Fibroblast of the aortic adventitia (primary cell): ENCODE data around the gene SFSWAP. TPM values are rescaled to one million over a fixed set of nuclear protein-coding genes. Genes with fewer than 3 reads are reported as not detected.

Experiments used
- DNase-seq: peaks from one replicate; pipeline ENCODE4 v3.0.0-alpha.2; 2010; ENCODE audit warnings: low read depth
- H3K4me3 ChIP-seq: 2 replicates; pipeline ENCODE4 v1.5.1; 2011; ENCODE audit warnings: low read depth, mild to moderate bottlenecking, control low read depth, low read length, moderate library complexity
- total RNA-seq: library from RNA; depleted of rRNA; stranded (reverse); fragments of >200 nt; gene quantifications from 2 replicates; pipeline ENCODE4 v1.2.3, GENCODE V29; 2012; ENCODE audit warnings: low replicate concordance
- TF ChIP-seq, protein P1 (sequence below): IDR thresholded peaks from 2 replicates; pipeline ENCODE4 v1.5.1; 2011; ENCODE audit warnings: mild to moderate bottlenecking, low read length, control low read depth, inconsistent platforms; ENCODE audit not compliant: insufficient read depth

The SFSWAP gene
- total RNA-seq, 1 donor, result 27.0 TPM

DNA sequence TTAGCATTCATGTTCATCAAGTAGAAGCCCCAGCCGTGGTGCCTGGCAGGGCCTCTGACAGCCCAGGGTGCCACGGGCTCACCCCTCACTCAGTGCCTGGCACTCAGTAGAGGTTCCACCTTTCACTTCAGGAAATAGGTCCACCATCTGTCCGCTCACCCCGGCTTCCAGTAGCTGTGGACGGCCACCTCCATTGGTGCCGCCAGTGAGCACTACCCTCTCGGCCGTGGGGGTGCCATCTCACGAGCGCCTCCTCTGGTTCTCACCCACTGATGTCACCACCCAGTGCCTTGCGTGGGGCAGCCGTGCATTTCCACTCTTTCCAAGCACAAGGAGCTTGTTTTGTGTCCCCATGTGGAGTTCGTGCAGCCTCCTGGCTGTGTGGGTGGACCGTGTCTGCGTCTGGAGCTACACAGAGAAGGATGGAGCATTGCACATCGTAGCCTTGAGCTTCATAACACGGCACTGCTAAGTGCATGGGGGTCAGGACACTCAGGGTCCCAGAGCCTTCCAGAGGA is 76.3 kb downstream of the SFSWAP start:
- TF ChIP-seq, protein P1, sequence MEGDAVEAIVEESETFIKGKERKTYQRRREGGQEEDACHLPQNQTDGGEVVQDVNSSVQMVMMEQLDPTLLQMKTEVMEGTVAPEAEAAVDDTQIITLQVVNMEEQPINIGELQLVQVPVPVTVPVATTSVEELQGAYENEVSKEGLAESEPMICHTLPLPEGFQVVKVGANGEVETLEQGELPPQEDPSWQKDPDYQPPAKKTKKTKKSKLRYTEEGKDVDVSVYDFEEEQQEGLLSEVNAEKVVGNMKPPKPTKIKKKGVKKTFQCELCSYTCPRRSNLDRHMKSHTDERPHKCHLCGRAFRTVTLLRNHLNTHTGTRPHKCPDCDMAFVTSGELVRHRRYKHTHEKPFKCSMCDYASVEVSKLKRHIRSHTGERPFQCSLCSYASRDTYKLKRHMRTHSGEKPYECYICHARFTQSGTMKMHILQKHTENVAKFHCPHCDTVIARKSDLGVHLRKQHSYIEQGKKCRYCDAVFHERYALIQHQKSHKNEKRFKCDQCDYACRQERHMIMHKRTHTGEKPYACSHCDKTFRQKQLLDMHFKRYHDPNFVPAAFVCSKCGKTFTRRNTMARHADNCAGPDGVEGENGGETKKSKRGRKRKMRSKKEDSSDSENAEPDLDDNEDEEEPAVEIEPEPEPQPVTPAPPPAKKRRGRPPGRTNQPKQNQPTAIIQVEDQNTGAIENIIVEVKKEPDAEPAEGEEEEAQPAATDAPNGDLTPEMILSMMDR, result no peak
- no peak overlapping the region for H3K4me3 ChIP-seq
- no peak for DNase-seq

DNA sequence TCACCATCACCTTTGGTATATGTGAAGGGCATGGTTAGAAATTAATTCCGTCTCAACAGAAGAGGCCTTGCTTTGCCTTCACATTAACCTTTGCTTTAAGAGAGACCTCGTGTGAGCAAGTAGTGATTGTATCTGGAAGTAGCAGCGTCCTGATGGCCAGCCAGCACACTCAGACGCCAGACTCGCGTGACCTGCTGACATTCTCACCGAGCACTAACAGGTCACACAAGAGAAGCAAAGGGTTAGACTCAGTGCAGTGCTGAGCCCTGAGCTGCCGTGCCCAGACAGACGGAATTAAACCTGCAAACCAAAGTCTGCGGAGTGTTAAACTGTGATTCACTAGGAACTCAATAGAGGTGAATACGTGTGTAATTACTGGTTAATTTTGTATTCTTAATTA is 77.2 kb downstream of the SFSWAP start:
- no peak overlapping the region for H3K4me3 ChIP-seq
- no peak for DNase-seq
- TF ChIP-seq, protein P1, result no peak

DNA sequence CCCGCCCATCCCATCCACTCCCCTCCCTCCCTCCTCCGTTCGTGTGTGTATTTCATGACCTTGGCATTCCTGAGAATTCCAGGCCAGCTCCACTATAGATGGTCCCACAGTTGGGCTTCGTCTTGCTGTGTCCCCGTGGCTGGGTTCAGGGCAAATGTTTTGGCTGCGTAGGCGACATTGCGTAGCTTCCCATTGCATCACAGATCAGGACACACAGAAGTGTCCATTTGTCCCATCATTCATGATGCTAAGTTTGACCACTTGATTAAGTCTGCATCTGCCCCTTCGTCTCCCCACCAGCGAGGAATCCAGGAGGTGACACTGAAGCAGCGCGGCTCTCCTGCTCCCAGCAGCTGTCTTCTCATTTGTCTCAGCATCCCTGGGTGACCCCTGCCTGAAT is 78.7 kb downstream of the SFSWAP start:
- TF ChIP-seq, protein P1, result no peak
- H3K4me3 ChIP-seq, result no peak overlapping the region
- DNase-seq, result no peak

DNA sequence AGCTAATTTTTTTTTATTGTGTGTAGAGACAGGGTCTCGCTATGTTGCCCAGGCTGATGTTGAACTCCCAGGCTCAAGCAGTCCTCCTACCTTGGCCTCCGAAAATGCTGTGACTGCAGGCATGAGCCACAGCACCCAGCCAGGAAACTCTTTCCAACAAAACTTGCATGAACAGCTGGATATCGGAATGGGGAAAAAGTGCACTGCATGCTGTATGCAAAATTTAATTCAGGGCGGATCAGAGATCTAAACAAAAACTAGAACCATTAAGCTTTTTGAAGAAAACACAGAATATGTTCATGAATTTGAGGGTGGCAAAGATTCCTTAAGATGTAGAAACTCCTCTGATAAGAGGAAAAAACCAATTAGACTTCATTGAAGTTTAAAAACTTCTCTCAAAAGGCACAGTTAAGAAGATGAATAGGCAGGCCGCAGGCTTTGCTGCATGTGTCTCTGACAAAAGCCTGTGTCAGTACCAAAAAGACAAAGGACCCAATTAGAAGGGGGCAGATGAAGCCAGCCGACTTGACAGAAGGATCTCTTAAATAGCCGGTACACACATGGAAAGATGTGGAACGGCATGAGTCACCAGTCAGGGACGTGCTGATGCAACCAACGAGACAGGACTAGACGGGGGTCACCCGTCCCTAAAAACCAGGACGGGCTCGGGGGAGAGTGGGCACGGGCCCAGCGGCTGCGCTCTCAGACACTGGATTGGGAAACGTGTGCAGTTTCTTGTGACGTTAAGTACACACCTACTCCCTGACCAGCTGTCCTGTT is 82.5 kb downstream of the SFSWAP start:
- TF ChIP-seq, protein P1, result no peak
- no peak overlapping the region for H3K4me3 ChIP-seq
- DNase-seq, result no peak

DNA sequence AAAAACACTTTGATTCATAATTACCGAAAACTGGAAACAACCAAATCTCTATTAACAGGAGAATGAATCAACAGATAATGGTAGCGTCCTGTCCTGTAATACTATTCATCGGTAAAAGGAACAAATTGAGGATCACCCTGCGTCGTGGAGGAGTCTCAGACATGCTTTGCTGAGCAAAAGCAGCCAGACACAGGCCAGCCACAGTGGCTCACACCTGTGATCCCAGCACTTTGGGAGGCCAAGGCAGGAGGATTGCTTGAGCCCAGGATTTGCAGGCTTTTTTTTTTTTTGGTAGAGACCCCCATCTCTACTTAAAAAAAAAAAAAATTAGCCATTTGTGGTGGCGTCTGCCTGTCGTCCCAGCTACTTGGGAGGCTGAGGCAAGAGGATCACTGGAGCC is 83.2 kb downstream of the SFSWAP start:
- TF ChIP-seq, protein P1, result no peak
- H3K4me3 ChIP-seq, result no peak overlapping the region
- no peak for DNase-seq

DNA sequence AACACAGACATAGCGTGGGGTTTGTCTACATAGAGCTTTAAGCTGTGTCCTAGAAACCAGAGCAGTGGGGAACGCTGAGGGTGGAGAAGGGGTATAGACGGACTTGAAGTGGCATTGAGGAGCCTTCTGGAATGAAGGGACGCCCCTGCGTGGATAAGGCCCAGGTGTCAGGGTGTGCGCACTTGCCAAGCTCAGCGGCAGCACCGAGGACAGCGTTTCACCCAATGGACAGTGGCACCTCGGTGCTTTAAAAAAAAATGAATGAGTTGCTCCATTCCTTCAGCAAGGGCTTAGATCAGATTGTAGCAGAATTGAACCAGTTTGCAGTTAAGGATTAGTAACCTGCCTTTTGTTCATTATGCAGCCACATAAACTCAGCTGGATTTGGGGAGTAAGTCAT is 83.7 kb downstream of the SFSWAP start:
- no peak for DNase-seq
- no peak overlapping the region for H3K4me3 ChIP-seq
- TF ChIP-seq, protein P1, result no peak
